Measurements from ENCODE around the gene GLOD4. TPM values are rescaled to one million over a fixed set of nuclear protein-coding genes. Genes with fewer than 3 reads are reported as not detected.

The GLOD4 gene
- total RNA-seq, 4 donors from 2014 or later: 41.1 to 73.1 (median 44.7) TPM

DNA sequence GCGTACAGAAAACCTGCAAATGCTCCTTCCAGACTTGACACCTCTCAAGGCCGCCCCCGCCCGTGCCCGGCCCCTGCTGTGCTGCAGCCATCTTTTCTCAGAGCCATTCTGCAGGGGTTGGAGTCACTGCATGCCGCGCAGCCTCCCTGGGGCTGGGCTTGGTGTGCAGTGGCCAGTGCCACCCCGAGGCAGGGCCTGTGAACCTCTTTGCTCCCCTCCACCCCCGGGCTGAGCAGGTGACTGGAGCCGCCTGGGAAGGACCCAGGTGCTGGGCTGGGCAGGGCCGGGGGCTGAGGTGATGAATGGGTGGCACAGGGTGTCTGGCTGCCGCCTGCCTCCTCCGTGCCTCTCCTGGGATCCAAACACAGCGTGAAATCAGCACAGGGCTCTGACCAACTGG, 20.4 kb upstream of the GLOD4 start:
- no peak for ATAC-seq (ENCODE audit: low FRiP score)
- DNase-seq (ENCODE audit: low spot score): no peak
- TF ChIP-seq, protein P1, sequence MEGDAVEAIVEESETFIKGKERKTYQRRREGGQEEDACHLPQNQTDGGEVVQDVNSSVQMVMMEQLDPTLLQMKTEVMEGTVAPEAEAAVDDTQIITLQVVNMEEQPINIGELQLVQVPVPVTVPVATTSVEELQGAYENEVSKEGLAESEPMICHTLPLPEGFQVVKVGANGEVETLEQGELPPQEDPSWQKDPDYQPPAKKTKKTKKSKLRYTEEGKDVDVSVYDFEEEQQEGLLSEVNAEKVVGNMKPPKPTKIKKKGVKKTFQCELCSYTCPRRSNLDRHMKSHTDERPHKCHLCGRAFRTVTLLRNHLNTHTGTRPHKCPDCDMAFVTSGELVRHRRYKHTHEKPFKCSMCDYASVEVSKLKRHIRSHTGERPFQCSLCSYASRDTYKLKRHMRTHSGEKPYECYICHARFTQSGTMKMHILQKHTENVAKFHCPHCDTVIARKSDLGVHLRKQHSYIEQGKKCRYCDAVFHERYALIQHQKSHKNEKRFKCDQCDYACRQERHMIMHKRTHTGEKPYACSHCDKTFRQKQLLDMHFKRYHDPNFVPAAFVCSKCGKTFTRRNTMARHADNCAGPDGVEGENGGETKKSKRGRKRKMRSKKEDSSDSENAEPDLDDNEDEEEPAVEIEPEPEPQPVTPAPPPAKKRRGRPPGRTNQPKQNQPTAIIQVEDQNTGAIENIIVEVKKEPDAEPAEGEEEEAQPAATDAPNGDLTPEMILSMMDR (IDR thresholded peaks at IDR 0.05): no peak

DNA sequence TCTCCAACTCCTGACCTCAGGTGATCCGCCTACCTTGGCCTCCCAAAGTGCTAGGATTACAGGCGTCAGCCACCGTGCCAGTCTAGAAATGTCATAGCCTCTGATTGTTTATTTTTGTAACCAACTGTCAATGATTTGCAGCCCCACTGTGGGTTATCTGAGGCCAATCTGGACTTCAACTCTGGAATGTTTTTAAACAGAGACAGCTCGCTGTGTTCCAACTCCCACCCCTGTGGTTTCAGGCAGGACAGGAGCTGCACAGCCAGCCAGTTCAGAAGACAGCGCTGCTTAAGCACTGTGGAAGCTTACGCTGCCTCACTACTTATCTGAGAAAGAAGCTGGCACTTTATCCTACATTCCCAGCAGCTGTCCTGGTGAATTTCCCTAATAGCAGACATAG, 19.6 kb upstream of the GLOD4 start:
- TF ChIP-seq, protein P1 (IDR thresholded peaks at IDR 0.05): no peak
- DNase-seq (ENCODE audit: low spot score) (no peak), ATAC-seq (ENCODE audit: low FRiP score) (no peak)

DNA sequence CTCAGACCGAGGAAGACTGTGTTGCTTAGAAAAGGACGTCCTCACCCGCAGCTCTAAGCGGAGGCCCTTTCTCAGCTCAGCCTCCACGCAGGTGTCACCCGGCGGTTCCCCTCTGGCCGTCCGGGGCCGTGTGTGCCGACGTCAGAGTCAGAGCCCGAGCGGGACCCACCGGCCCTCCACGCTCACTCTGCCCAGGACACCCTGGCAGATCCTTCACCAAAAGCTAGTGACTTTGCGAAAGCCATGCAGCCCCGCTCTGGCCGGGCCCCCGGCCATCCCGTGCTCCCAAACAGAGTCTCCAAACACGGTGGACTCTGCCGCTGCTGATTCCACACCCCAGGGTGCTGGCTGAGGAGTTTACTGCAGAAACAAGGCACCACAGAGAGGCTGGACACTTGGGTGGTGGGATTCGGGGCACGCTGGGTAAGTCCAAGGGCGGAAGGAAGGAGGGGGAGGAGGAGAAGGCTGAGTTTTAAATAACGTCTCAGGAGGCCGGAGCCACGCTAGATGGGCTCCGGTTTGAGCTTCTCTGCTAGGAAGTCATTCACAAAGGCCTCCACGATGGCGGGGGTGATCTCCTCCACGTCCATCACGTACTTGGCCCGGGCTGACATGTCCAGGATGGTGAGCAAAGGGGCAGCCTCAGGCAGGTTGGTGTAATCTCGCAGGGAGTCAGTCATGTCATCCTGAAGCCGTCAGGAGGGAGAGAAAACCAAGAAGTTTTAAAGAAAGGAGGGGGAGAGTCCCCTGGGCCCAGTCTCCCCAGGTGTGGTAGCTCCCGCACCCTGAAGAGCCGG, 18.6 kb upstream of the GLOD4 start:
- DNase-seq (ENCODE audit: low spot score): no peak
- ATAC-seq (ENCODE audit: low FRiP score): no peak

DNA sequence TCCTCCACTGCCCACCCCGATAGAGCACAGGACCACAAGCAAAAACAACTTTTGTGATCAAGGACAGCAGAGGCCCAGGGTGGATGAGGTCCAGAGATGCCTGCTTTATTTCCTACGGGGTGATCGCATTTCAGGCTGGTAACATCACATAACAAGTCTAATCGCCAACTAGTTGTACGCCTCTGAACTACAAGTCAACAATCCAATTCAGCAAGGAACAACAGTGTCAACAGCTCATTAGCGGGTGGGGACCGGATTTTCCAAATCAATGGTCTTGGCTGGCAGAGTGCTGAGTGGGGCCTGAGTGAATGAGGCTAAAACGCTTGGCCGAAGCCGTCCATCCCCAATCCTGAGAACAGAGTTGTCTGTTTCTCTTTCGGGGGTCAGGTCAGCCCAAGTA, 17.2 kb upstream of the GLOD4 start:
- DNase-seq (ENCODE audit: low spot score) (no peak), ATAC-seq (ENCODE audit: low FRiP score) (no peak)
- TF ChIP-seq, protein P1 (IDR thresholded peaks at IDR 0.05): no peak

More for the DNA sequence above, 18.6 kb upstream of the GLOD4 start:
- TF ChIP-seq, protein P1 (IDR thresholded peaks at IDR 0.05): no peak

DNA sequence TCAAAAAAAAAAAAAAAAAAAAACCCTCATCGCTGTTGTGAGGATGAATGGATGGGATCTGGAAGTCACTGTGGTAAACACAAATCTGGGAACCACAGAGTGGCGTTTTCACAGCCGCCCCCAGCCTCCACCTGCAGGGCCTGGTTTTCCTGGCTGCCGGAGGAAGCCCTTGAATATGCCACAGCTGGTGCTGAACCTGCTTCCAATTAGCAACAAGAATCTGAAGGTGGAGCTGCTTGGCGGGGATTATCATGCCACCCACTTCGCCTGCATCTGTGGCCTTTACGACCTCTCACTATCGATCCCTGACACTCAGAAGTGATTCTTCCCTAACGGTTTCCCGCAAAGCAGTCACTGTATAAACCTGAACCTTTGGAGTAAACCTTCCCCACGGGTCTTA, 16.2 kb upstream of the GLOD4 start:
- ATAC-seq (ENCODE audit: low FRiP score) (no peak), DNase-seq (ENCODE audit: low spot score) (no peak)
- TF ChIP-seq, protein P1 (IDR thresholded peaks at IDR 0.05): no peak

DNA sequence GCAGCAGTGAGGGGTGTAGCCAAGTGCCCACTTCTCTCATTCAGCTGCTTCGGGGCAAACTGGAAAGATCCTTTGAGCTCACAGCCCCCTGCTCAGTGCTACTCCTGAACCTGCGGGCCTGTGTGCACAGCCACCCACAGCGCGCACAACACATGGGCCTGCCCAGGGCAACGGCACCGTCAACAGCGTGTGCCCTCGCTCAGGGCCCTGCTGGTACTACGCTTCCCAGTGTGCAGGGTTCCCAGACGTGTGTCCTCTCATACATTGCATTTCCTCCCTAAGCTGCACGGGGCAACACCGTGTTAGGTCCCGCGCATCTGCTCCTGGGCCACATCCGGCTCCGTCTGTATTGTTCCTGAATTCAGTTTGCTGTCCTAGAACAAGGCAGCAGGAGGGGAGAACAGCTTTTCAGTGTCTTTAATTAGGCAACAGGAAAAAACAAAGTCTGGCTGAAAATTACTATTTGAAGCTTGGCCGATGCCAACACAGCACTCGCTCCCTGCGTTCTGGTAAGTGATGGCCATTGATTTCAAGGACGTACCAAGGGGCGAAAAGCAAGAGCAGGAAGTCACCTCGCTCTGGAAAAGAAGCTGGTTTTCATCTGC, 15.3 kb upstream of the GLOD4 start:
- TF ChIP-seq, protein P1 (IDR thresholded peaks at IDR 0.05): no peak
- DNase-seq (ENCODE audit: low spot score) (no peak), ATAC-seq (ENCODE audit: low FRiP score) (no peak)

DNA sequence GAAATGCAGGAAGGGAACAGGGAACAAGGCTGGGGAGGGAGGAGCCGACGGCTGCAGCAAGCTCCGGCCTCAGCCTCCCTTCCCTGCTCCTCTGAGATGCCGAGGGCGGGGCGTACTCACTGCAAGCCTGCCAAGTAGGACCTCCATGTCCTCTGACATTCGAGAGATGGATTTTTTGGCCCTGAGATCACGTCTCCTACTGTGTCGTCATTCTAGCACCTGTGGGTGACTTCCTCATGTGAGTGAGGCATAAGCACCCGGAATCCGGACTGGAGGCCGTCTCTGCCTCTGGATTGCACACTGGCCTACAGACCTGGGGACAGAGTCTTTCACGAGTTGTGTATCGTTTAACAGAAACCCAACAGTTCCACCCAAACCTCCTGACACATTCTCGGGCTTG, 14.5 kb upstream of the GLOD4 start:
- ATAC-seq (ENCODE audit: low FRiP score) (no peak), DNase-seq (ENCODE audit: low spot score) (no peak)
- TF ChIP-seq, protein P1 (IDR thresholded peaks at IDR 0.05): no peak

All from omental fat pad (tissue), 4 donors.